Liver (tissue), 9 donors: ENCODE results near the gene GPBP1. TPM values are rescaled to one million over a fixed set of nuclear protein-coding genes. Genes with fewer than 3 reads are reported as not detected.

Experiments used
- DNase-seq: peaks from one replicate; pipeline ENCODE4 v3.0.0-alpha.2; 2017; ENCODE audit warnings: low spot score
- H3K27ac ChIP-seq, 2 donors: one replicate each; pipeline ENCODE4 v1.7.0; 2013; ENCODE audit warnings: inconsistent platforms in 2 of 2, low read length in 2 of 2, control low read depth in 1 of 2, low read depth in 1 of 2, mild to moderate bottlenecking in 1 of 2
- H3K27me3 ChIP-seq, 4 donors: one replicate each; pipeline versions ENCODE4 v1.6.1 to v1.7.0; 2013; ENCODE audit warnings: low read length in 3 of 4, inconsistent platforms in 1 of 4, mild to moderate bottlenecking in 1 of 4, moderate library complexity in 1 of 4; ENCODE audit not compliant: control insufficient read depth in 4 of 4, insufficient read depth in 4 of 4
- H3K36me3 ChIP-seq, 4 donors: one replicate each; pipeline versions ENCODE4 v1.6.1 to v1.7.0; 2013; ENCODE audit warnings: low read length in 3 of 4, mild to moderate bottlenecking in 3 of 4, low read depth in 1 of 4, moderate library complexity in 1 of 4; ENCODE audit not compliant: control insufficient read depth in 4 of 4, insufficient read depth in 3 of 4
- H3K4me1 ChIP-seq, 4 donors: one replicate each; pipeline versions ENCODE4 v1.6.1 to v1.7.0; 2013; ENCODE audit warnings: low read length in 3 of 4, mild to moderate bottlenecking in 3 of 4, moderate library complexity in 1 of 4; ENCODE audit not compliant: control insufficient read depth in 4 of 4, insufficient read depth in 4 of 4
- H3K4me3 ChIP-seq, 3 donors: one replicate each; pipeline versions ENCODE4 v1.6.1 to v1.7.0; 2013; ENCODE audit warnings: low read length in 3 of 3, control low read depth in 1 of 3, low read depth in 1 of 3, mild to moderate bottlenecking in 1 of 3
- H3K9ac ChIP-seq, 2 donors: one replicate each; pipeline ENCODE4 v1.7.0; 2013; ENCODE audit warnings: low read length in 2 of 2, mild to moderate bottlenecking in 2 of 2, moderate library complexity in 2 of 2, control low read depth in 1 of 2, low read depth in 1 of 2
- H3K9me3 ChIP-seq, 4 donors: one replicate each; pipeline versions ENCODE4 v1.6.1 to v1.7.0; 2013; ENCODE audit warnings: low read length in 3 of 4; ENCODE audit not compliant: control insufficient read depth in 4 of 4
- FOXA1 ChIP-seq: IDR thresholded peaks from 2 replicates; pipeline ENCODE4 v1.6.1; 2016; ENCODE audit warnings: antibody characterized with exemption
- FOXA2 ChIP-seq: IDR thresholded peaks from 2 replicates; pipeline ENCODE4 v1.6.1; 2016; ENCODE audit warnings: antibody characterized with exemption
- GABPA ChIP-seq, 2 donors: IDR thresholded peaks in 1 of 2; conservative IDR thresholded peaks in 1 of 2; 2 replicates each; pipeline ENCODE4 v1.6.1; 2016; ENCODE audit warnings: antibody characterized with exemption in 2 of 2, mild to moderate bottlenecking in 1 of 2, moderate library complexity in 1 of 2
- JUND ChIP-seq, 2 donors: IDR thresholded peaks; 2 replicates each; pipeline ENCODE4 v1.6.1; 2016; ENCODE audit warnings: antibody characterized with exemption in 2 of 2
- RAD21 ChIP-seq, 2 donors: IDR thresholded peaks; 2 replicates each; pipeline ENCODE4 v1.6.1; 2016; ENCODE audit warnings: antibody characterized with exemption in 2 of 2, mild to moderate bottlenecking in 2 of 2
- RXRA ChIP-seq, 2 donors: IDR thresholded peaks; 2 replicates each; pipeline ENCODE4 v1.6.1; 2017 to 2018; ENCODE audit warnings: antibody characterized with exemption in 2 of 2, mild to moderate bottlenecking in 1 of 2
- SP1 ChIP-seq: IDR thresholded peaks from 2 replicates; pipeline ENCODE4 v1.6.1; 2018; ENCODE audit warnings: antibody characterized with exemption, mild to moderate bottlenecking
- WGBS: extraction: QIAGEN DNeasy Blood & Tissue Kit; methylation state at CpG from one replicate; pipeline ENCODE4 v1.1.7; 2013; 5-methylcytosine and 5-hydroxymethylcytosine counted together
- polyA plus RNA-seq, 2 donors: library from polyadenylated mRNA; stranded (reverse) in 1 of 2; unstranded in 1 of 2; fragments of 200-250 nt in 1 of 2; fragments of >200 nt in 1 of 2; fragmentation: Nextera tagmentation in 1 of 2; extraction: Ambion mirVana in 1 of 2; gene quantifications; one replicate each; pipeline versions ENCODE4 v1.2.1 to v1.2.3, GENCODE V29; 2013 to 2015
- total RNA-seq, 2 donors: library from RNA; depleted of rRNA; stranded (reverse); fragments of >200 nt; gene quantifications; one replicate each; pipeline ENCODE4 v1.2.3, GENCODE V29; 2014
- TF ChIP-seq, protein P1 (sequence below): IDR thresholded peaks from 2 replicates; pipeline ENCODE4 v1.6.1; 2016; ENCODE audit warnings: antibody characterized with exemption, mild to moderate bottlenecking
- TF ChIP-seq, protein P2 (sequence below): IDR thresholded peaks from 2 replicates; pipeline ENCODE4 v1.6.1; 2016; ENCODE audit warnings: antibody characterized with exemption
- TF ChIP-seq, protein P3 (sequence below): IDR thresholded peaks from 2 replicates; pipeline ENCODE4 v1.6.1; 2016; ENCODE audit warnings: antibody characterized with exemption
- TF ChIP-seq, protein P4 (sequence below): IDR thresholded peaks from 2 replicates; pipeline ENCODE4 v1.6.1; 2016; ENCODE audit warnings: antibody characterized with exemption
- donor health status: healthy.
- donor health status: healthy.
- donor health status: healthy.
- donor health status: healthy.
- donor health status: healthy.

GPBP1 gene
- total and polyA plus RNA-seq, 4 donors, result 13.6 to 30.8 (median 24.6) TPM

DNA sequence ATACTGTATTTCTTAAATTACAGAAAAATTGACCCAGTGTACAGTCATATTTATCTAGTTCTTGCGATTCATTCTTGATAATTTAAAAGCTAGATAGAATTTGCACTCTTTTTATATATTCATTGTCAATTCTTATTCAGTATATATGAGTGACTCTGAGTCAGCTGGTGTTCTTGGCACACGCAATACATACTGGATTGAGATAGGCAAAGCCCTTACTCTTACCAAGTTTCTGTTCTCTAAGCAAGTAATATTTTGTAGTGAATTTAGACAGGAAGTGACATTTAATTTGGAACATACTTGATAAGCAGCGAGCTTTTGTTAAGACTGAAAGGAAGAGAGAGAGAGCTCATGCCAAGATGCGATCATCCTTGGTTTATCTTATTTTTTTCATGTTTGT lies 57.7 kb downstream of the GPBP1 start:
- DNase-seq, result no peak
- peaks cover 0 to 35% (median 22%) of the 10 kb centered on the region in 4 donors for H3K36me3 ChIP-seq
- no peaks in the 10 kb centered on the region for H3K9me3 ChIP-seq
- H3K27me3 ChIP-seq, result no peaks in the 10 kb centered on the region
- H3K27ac ChIP-seq, result no peak overlapping the region
- TF ChIP-seq SP1 (no peak), FOXA1 (no peak), JUND (IDR thresholded peaks at IDR 0.05) (no peak), RXRA (IDR thresholded peaks at IDR 0.05) (no peak), FOXA2 (no peak)
- H3K4me1 ChIP-seq, result no peaks in the 10 kb centered on the region
- WGBS, result 81% methylated on average over 4 of the region's 4 CpGs
- H3K4me3 ChIP-seq, result no peak overlapping the region
- H3K9ac ChIP-seq, result no peak overlapping the region

DNA sequence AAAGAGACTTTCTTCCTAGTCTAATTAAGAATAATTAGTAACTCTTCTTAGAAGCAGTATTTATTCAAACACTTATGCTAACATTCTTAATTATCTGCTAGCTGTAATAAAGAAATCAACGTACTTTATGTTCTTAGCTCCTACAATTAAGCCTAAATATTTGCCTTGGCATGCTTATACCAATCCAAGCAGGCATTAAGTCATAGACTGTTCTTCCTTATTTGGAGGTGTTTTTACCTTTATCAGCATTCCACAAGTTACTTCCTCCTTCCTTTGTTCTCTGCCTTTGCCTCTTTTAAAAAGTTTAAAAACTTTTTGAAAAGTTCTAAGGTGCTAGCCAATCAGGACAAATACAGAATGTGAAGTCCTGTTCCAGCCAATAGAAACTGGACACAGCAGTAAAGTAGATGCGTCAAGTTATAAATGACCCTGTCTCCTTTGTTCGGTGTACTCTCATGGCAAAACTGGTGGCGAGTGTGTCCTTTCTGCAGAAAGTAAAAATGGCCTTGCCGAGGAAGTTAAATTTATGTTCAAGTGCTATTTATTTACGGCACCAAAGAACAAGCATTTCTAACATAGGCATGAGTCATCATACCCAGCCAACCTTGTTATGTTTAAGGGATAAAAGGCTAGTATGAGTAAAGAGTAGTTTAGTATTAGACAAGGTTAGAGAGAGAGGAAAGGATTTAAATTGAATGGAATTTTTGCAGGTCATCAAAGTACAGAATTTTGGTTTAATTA lies 58.6 kb downstream of the GPBP1 start:
- Histone ChIP-seq H3K36me3 (peaks cover 0 to 37% (median 22%) of the 10 kb centered on the region in 4 donors), H3K4me1 (no peaks in the 10 kb centered on the region), H3K9ac (no peak overlapping the region), H3K9me3 (no peaks in the 10 kb centered on the region), H3K4me3 (no peak overlapping the region), H3K27me3 (no peaks in the 10 kb centered on the region), H3K27ac (no peak overlapping the region)
- TF ChIP-seq, protein P1, sequence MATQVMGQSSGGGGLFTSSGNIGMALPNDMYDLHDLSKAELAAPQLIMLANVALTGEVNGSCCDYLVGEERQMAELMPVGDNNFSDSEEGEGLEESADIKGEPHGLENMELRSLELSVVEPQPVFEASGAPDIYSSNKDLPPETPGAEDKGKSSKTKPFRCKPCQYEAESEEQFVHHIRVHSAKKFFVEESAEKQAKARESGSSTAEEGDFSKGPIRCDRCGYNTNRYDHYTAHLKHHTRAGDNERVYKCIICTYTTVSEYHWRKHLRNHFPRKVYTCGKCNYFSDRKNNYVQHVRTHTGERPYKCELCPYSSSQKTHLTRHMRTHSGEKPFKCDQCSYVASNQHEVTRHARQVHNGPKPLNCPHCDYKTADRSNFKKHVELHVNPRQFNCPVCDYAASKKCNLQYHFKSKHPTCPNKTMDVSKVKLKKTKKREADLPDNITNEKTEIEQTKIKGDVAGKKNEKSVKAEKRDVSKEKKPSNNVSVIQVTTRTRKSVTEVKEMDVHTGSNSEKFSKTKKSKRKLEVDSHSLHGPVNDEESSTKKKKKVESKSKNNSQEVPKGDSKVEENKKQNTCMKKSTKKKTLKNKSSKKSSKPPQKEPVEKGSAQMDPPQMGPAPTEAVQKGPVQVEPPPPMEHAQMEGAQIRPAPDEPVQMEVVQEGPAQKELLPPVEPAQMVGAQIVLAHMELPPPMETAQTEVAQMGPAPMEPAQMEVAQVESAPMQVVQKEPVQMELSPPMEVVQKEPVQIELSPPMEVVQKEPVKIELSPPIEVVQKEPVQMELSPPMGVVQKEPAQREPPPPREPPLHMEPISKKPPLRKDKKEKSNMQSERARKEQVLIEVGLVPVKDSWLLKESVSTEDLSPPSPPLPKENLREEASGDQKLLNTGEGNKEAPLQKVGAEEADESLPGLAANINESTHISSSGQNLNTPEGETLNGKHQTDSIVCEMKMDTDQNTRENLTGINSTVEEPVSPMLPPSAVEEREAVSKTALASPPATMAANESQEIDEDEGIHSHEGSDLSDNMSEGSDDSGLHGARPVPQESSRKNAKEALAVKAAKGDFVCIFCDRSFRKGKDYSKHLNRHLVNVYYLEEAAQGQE, result no peak
- TF ChIP-seq, protein P2, sequence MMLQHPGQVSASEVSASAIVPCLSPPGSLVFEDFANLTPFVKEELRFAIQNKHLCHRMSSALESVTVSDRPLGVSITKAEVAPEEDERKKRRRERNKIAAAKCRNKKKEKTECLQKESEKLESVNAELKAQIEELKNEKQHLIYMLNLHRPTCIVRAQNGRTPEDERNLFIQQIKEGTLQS, result no peak
- TF ChIP-seq GABPA (IDR thresholded peaks at IDR 0.05 in 1 of 2, conservative IDR thresholded peaks at IDR 0.05 in 1 of 2), result no peak
- TF ChIP-seq FOXA1, result no peak
- TF ChIP-seq, protein P3, sequence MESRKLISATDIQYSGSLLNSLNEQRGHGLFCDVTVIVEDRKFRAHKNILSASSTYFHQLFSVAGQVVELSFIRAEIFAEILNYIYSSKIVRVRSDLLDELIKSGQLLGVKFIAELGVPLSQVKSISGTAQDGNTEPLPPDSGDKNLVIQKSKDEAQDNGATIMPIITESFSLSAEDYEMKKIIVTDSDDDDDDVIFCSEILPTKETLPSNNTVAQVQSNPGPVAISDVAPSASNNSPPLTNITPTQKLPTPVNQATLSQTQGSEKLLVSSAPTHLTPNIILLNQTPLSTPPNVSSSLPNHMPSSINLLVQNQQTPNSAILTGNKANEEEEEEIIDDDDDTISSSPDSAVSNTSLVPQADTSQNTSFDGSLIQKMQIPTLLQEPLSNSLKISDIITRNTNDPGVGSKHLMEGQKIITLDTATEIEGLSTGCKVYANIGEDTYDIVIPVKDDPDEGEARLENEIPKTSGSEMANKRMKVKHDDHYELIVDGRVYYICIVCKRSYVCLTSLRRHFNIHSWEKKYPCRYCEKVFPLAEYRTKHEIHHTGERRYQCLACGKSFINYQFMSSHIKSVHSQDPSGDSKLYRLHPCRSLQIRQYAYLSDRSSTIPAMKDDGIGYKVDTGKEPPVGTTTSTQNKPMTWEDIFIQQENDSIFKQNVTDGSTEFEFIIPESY, result no peak
- TF ChIP-seq RAD21 (IDR thresholded peaks at IDR 0.05), result no peak
- TF ChIP-seq RXRA (IDR thresholded peaks at IDR 0.05), result no peak
- TF ChIP-seq, protein P4, sequence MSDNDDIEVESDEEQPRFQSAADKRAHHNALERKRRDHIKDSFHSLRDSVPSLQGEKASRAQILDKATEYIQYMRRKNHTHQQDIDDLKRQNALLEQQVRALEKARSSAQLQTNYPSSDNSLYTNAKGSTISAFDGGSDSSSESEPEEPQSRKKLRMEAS, result no peak
- WGBS, result 94% methylated on average over 6 of the region's 6 CpGs
- no peak for DNase-seq
